Natural killer cell treated with Interleukin-12 subunit alpha and Interleukin-12 subunit beta and Interleukin-15 and Interleukin-18, amount 100 ng/mL, for 72 hours (primary cell): ENCODE results near the gene CLASP1. TPM values are rescaled to one million over a fixed set of nuclear protein-coding genes. Genes with fewer than 3 reads are reported as not detected.

ENCODE experiments used
- ATAC-seq, 2 donors: fragments of 150-1000 bp; cut with Tn5 transposase in 1 of 2; sonication (Bioruptor Pico), chemical (Tn5 transposase) in 1 of 2; 2 replicates each; pipeline ENCODE4 v1.10.0; 2021
- DNase-seq: peaks from one replicate; pipeline ENCODE4 v3.0.0; 2022; ENCODE audit warnings: low spot score
- H3K27ac Mint-ChIP-seq, 2 donors: 1 replicate in 1 of 2; 2 replicates in 1 of 2; pipeline ENCODE4 v1.8.0; 2022; ENCODE audit warnings: mixed read lengths in 2 of 2, mild to moderate bottlenecking in 1 of 2, moderate library complexity in 1 of 2
- H3K27me3 Mint-ChIP-seq, 2 donors: 1 replicate in 1 of 2; 2 replicates in 1 of 2; pipeline ENCODE4 v1.8.0; 2022; ENCODE audit warnings: mixed read lengths in 2 of 2
- H3K36me3 Mint-ChIP-seq: one replicate; pipeline ENCODE4 v1.8.0; 2022; ENCODE audit warnings: mixed read lengths
- H3K4me1 Mint-ChIP-seq, 2 donors: 1 replicate in 1 of 2; 2 replicates in 1 of 2; pipeline ENCODE4 v1.8.0; 2022; ENCODE audit warnings: low read depth in 2 of 2, mixed read lengths in 2 of 2, mild to moderate bottlenecking in 1 of 2
- H3K4me3 Mint-ChIP-seq: one replicate; pipeline ENCODE4 v1.8.0; 2022; ENCODE audit warnings: mixed read lengths
- H3K9me3 Mint-ChIP-seq: 2 replicates; pipeline ENCODE4 v1.8.0; 2022; ENCODE audit warnings: mixed read lengths
- total RNA-seq, 2 donors: library from RNA; stranded (reverse); gene quantifications; one replicate each; pipeline ENCODE4 v1.2.3, GENCODE V29; 2022

Gene CLASP1
- total RNA-seq, 2 donors from 2014 or later = 88.6 to 121 TPM

DNA sequence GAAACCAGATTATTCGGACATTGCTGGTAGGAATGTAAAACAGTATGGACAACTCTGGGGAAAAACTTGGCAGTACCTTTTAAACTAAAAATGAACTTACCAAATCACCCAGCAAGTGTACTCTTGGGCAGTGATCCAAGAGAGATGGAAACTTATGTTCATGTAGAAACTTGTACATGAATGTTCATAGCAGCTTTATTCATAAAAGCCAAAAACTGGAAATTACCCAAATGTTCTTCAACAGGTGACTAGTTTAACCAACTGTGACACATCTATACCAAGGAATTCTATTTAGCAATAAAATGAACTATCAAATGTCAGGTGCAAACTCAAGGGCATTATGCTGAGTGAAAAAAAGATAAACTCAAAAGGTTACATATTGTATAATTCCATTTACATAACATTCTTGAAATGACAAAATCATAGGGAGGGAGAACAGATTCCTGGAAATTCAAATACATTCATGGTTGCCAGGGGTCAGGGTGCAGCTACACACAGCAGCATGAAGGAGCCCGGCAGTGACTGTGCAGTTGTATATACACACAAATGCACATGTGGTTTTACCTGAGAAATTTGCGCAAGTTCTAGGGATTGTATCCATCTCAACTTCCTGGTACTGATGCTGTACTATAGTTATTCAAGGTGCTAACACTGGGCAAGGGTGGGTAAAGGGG, 122.1 kb downstream of the CLASP1 start:
- no peaks in the 10 kb centered on the region for H3K27me3 Mint-ChIP-seq
- H3K9me3 Mint-ChIP-seq = no peaks in the 10 kb centered on the region
- H3K4me3 Mint-ChIP-seq = peak overlapping the region; percentile 9
- ATAC-seq (no peak), DNase-seq (no peak)
- H3K36me3 Mint-ChIP-seq = peaks cover 9% of the 10 kb centered on the region
- peaks cover 34 to 47% of the 10 kb centered on the region in 2 donors for H3K4me1 Mint-ChIP-seq
- peak overlapping the region in 1 of 2 donors; percentile 70 for H3K27ac Mint-ChIP-seq

GRCh38 chr2:121524685-121525425, 124.4 kb downstream of the CLASP1 start:
- Mint-ChIP-seq H3K9me3 (no peaks in the 10 kb centered on the region), H3K4me3 (no peak overlapping the region), H3K27ac (peak overlapping the region in 1 of 2 donors; percentile 32), H3K4me1 (peaks cover 30 to 34% of the 10 kb centered on the region in 2 donors), H3K36me3 (peaks cover 9% of the 10 kb centered on the region), H3K27me3 (no peaks in the 10 kb centered on the region)
- DNase-seq = no peak
- no peak for ATAC-seq

GRCh38 chr2:121521359-121521758, 127.9 kb downstream of the CLASP1 start:
- H3K27me3 Mint-ChIP-seq = no peaks in the 10 kb centered on the region
- H3K36me3 Mint-ChIP-seq = peaks cover 4% of the 10 kb centered on the region
- no peak overlapping the region for H3K27ac Mint-ChIP-seq

DNA sequence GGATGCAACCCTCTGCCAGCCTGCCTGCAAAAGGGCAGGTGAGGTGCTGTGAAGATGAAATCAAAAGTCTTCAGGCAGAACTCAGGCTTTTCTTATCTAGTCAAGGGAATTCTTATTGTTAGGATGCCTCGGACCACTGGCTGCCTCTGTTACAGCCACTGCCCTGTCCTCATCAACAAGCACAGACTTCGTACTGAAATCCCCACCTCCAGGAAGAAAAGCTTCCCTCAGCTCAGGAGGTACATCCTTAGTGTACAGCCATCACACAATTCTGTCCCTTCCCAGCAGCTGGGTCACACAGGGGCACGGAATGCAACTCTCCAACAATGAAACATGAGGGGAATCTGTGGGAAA, 128.6 kb downstream of the CLASP1 start:
- Mint-ChIP-seq H3K27ac (no peak overlapping the region), H3K4me1 (peaks cover 5 to 13% of the 10 kb centered on the region in 2 donors), H3K27me3 (no peaks in the 10 kb centered on the region), H3K36me3 (peaks cover 10% of the 10 kb centered on the region), H3K9me3 (no peaks in the 10 kb centered on the region), H3K4me3 (no peak overlapping the region)
- DNase-seq = no peak
- no peak for ATAC-seq

More at GRCh38 chr2:121521359-121521758, 127.9 kb downstream of the CLASP1 start:
- H3K4me3 Mint-ChIP-seq = no peak overlapping the region
- peaks cover 7 to 16% of the 10 kb centered on the region in 2 donors for H3K4me1 Mint-ChIP-seq
- DNase-seq (no peak), ATAC-seq (no peak)
- no peaks in the 10 kb centered on the region for H3K9me3 Mint-ChIP-seq

- H3K4me3 Mint-ChIP-seq = no peak overlapping the region
- DNase-seq (no peak), ATAC-seq (peak in 1 of 2 donors; percentile 53)
- H3K27me3 Mint-ChIP-seq = no peaks in the 10 kb centered on the region
- H3K27ac Mint-ChIP-seq = no peak overlapping the region
- H3K9me3 Mint-ChIP-seq = no peaks in the 10 kb centered on the region
- H3K36me3 Mint-ChIP-seq = peaks cover 14% of the 10 kb centered on the region
- peaks cover 5 to 13% of the 10 kb centered on the region in 2 donors for H3K4me1 Mint-ChIP-seq
These were observed 129.3 kb downstream of the CLASP1 start for GRCh38 chr2:121519732-121520640.

DNA sequence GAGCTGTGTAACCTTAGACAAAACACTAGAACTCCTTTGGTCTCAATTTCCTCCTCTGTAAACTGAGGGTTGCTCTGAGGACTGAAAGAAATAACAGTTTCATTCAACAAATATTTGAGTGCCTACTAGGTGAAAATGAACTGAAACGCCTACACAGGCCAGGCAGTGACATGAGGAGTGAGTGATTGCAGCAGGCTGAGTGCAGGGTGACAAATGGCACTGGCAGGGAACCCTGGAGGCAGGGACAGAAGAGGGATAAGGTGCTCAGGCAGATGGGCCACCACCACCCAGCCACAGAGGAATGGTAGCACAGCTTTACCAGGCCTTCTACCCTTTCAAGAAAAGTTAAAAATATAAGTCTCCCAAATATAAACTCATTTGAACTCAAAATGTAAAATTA, 130.1 kb downstream of the CLASP1 start:
- Mint-ChIP-seq H3K4me3 (no peak overlapping the region), H3K27ac (no peak overlapping the region), H3K36me3 (peaks cover 18% of the 10 kb centered on the region), H3K9me3 (no peaks in the 10 kb centered on the region), H3K4me1 (peaks cover 5 to 11% of the 10 kb centered on the region in 2 donors), H3K27me3 (no peaks in the 10 kb centered on the region)
- ATAC-seq = no peak
- DNase-seq = no peak

DNA sequence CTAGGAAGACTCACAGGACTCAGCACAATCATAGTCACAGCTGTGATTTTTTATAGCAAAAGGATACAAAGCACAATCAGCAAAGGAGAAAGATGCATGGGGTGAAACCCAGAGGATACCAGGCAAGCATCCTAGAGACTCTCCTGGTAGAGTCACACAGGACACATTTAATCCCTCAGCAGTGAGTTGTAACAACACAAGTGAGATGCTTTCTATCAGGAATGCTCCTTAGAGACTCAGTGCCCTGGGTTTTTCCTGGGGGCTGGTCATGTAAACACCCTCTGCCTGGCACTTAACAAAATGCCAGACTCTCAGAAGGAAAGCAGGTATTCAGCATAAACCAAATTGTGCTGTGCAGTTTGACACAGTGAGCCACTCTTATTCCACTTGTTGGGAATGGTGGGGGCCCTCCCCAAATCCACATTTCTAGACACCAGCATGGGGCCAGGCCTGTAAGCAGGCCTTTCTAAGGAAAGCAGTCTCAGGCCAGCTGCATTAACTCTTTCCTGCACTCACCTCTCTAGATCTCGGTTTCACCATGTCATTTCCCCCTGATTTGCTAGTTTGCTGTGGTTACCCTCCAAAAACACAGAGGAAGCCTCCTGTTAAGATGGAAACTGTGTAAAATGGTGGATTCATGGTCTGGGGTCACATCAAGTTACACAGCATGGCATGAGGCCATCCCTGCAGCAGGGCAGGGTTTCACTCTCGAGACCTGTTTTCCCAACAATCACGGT, 135.5 kb downstream of the CLASP1 start:
- no peaks in the 10 kb centered on the region for H3K9me3 Mint-ChIP-seq
- H3K27ac Mint-ChIP-seq = peak overlapping the region in 1 of 2 donors; percentile 47
- DNase-seq (no peak), ATAC-seq (peak in 1 of 2 donors; percentile 24)
- H3K4me3 Mint-ChIP-seq = no peak overlapping the region
- peaks cover 32% of the 10 kb centered on the region for H3K36me3 Mint-ChIP-seq
- peaks cover 19 to 20% of the 10 kb centered on the region in 2 donors for H3K4me1 Mint-ChIP-seq
- H3K27me3 Mint-ChIP-seq = no peaks in the 10 kb centered on the region

DNA sequence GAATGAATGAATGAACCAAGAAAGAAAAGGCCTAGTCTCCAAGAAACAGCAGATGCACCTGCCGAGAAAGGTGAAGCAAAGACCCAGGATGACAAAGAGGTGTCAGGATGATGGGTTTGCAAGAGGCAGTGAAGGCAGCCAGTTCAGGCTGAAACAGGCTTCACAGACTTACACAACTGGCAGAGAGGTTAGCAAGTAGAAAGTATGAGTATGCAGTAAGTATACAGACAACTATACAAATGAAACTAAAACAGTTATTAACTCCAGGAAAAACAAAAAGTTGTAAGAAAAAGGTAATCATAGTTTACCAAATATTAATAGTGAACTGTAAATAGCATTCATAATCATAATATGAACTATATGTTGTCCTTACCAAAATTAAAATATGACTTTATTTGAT, 138.4 kb downstream of the CLASP1 start:
- peaks cover 39% of the 10 kb centered on the region for H3K36me3 Mint-ChIP-seq
- no peak overlapping the region for H3K4me3 Mint-ChIP-seq
- no peaks in the 10 kb centered on the region for H3K9me3 Mint-ChIP-seq
- H3K4me1 Mint-ChIP-seq = peaks cover 28 to 31% of the 10 kb centered on the region in 2 donors
- peak overlapping the region in 1 of 2 donors; percentile 56 for H3K27ac Mint-ChIP-seq
- H3K27me3 Mint-ChIP-seq = no peaks in the 10 kb centered on the region
- ATAC-seq (no peak), DNase-seq (no peak)

DNA sequence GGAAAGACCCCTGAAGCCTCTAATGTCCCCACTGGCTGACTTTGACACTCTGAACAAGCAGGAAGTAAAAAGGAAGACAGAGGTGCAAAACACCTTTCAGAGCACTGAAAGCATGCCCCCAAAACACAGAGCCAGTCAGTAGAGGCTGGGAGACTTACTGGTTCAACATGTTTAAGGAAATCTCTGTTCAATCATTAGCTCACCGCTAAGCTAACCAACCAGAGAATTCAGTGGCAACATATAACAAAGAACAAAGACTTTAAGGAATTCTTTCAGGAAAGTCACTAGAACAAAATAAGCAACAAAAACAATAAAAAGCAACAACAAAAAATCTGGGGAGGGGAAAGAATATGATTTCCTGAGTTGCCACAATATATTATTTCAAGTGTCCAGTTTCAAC, 142.6 kb downstream of the CLASP1 start:
- no peak for DNase-seq
- no peak overlapping the region for H3K4me3 Mint-ChIP-seq
- peaks cover 41 to 47% of the 10 kb centered on the region in 2 donors for H3K4me1 Mint-ChIP-seq
- H3K27ac Mint-ChIP-seq = peak overlapping the region in 1 of 2 donors; percentile 10
- H3K36me3 Mint-ChIP-seq = peaks cover 38% of the 10 kb centered on the region
- H3K9me3 Mint-ChIP-seq = no peaks in the 10 kb centered on the region
- H3K27me3 Mint-ChIP-seq = no peaks in the 10 kb centered on the region
- ATAC-seq = no peak

DNA sequence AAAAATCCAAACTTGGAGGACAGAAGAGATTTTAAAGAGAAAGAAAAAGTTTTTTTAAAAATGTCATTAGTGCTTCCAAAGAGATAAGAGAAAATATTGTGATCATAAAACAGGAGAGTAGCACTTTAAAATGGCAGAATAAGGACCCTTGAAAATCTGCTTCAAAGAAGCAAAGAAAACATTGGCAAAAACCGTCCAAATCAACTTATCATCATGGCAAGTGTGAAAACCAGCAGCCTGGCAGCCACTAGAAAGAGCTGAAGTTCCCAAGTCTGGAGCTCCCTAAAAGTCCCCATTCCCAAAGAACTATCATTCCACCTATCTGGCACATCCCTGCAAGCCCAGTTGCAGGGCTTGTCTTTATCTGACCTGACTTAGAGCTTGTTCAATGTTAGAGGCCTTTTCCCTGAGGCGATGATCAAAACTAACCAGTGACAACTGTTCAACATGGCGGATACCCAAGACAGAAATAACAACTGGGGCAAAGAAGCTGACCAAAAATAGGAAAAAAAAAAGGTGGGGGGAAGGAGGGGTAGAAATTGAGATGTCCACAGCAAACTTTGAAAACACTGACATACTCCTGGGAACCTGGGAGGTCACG, 143.2 kb downstream of the CLASP1 start:
- peak overlapping the region in 1 of 2 donors; percentile 10 for H3K27ac Mint-ChIP-seq
- ATAC-seq = no peak
- no peaks in the 10 kb centered on the region for H3K27me3 Mint-ChIP-seq
- DNase-seq = no peak
- H3K36me3 Mint-ChIP-seq = peaks cover 37% of the 10 kb centered on the region
- no peaks in the 10 kb centered on the region for H3K9me3 Mint-ChIP-seq
- H3K4me3 Mint-ChIP-seq = no peak overlapping the region
- peaks cover 46 to 48% of the 10 kb centered on the region in 2 donors for H3K4me1 Mint-ChIP-seq

DNA sequence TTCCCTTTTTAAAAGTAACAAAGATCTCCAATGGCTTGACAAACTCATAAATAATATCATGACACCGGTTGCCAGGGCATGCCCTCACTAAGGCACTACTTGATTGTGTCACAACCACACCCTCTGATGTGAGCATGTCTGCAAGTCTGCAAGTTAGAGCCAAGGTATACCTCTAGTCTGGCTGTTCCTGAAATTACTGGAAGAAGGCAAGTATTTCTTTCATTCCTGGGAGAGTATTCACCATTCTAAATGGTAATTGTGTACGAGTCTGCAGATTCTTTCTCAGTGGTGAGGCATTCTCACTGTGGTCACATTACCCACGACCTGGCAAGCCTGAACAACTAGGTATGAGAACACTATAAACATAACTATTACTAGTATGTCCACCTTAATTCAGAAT, 144.3 kb downstream of the CLASP1 start:
- Mint-ChIP-seq H3K27ac (no peak overlapping the region), H3K4me3 (no peak overlapping the region), H3K4me1 (peaks cover 46 to 50% of the 10 kb centered on the region in 2 donors), H3K9me3 (peaks cover under 1% of the 10 kb centered on the region), H3K27me3 (no peaks in the 10 kb centered on the region), H3K36me3 (peaks cover 31% of the 10 kb centered on the region)
- ATAC-seq = no peak
- DNase-seq = no peak

- Mint-ChIP-seq H3K36me3 (peaks cover 33% of the 10 kb centered on the region), H3K27ac (no peak overlapping the region), H3K4me1 (peaks cover 47 to 52% of the 10 kb centered on the region in 2 donors), H3K4me3 (no peak overlapping the region), H3K27me3 (no peaks in the 10 kb centered on the region), H3K9me3 (peaks cover 4% of the 10 kb centered on the region)
- no peak for DNase-seq
- no peak for ATAC-seq
These were observed 144.9 kb downstream of the CLASP1 start for GRCh38 chr2:121504316-121504715.

- Mint-ChIP-seq H3K27ac (no peak overlapping the region), H3K9me3 (peaks cover 4% of the 10 kb centered on the region), H3K4me3 (no peak overlapping the region), H3K36me3 (peaks cover 33% of the 10 kb centered on the region), H3K27me3 (no peaks in the 10 kb centered on the region), H3K4me1 (peaks cover 53 to 55% of the 10 kb centered on the region in 2 donors)
- no peak for ATAC-seq
- no peak for DNase-seq
These were observed 146.5 kb downstream of the CLASP1 start for GRCh38 chr2:121502781-121503180.
